Body of pancreas (tissue), 4 donors: ENCODE measurements around the gene GLI2. TPM values are rescaled to one million over a fixed set of nuclear protein-coding genes. Genes with fewer than 3 reads are reported as not detected.

Source experiments
- ATAC-seq: fragments of 150-250 bp; one replicate; pipeline ENCODE4 v1.9.1; 2016
- DNase-seq, 4 donors: peaks; one replicate each; pipeline ENCODE4 v3.0.0-alpha.2; 2019
- H3K27ac ChIP-seq, 4 donors: fragments of 200-600 bp; sonication (generic); 1 replicate in 3 of 4; 2 replicates in 1 of 4; pipeline versions ENCODE4 v1.5.1 to v1.6.1; 2016 to 2019; ENCODE audit warnings: mild to moderate bottlenecking in 1 of 4, mixed read lengths in 1 of 4, moderate library complexity in 1 of 4
- H3K27me3 ChIP-seq, 2 donors: fragments of 200-600 bp; sonication (generic); one replicate each; pipeline ENCODE4 v1.6.0; 2016; ENCODE audit warnings: mild to moderate bottlenecking in 1 of 2
- H3K36me3 ChIP-seq, 2 donors: fragments of 200-600 bp; sonication (generic); replicated peaks in 1 of 2; 2 replicates each; pipeline ENCODE4 v1.5.1; 2016; ENCODE audit warnings: low read depth in 2 of 2; ENCODE audit not compliant: insufficient read depth in 1 of 2
- H3K4me1 ChIP-seq: fragments of 200-600 bp; sonication (generic); one replicate; pipeline ENCODE4 v1.6.0; 2016
- H3K4me3 ChIP-seq, 2 donors: fragments of 200-600 bp; sonication (generic); 1 replicate in 1 of 2; 2 replicates in 1 of 2; pipeline ENCODE4 v1.5.1; 2016 to 2019
- H3K9me3 ChIP-seq, 3 donors: fragments of 200-600 bp; sonication (generic); 1 replicate in 2 of 3; 2 replicates in 1 of 3; pipeline ENCODE4 v1.5.1; 2016
- CTCF ChIP-seq, 7 experiments: fragments of 450-650 bp in 4 of 7; fragments of 200-600 bp in 3 of 7; sonication (generic) in 3 of 7; IDR thresholded peaks; one replicate each; pipeline ENCODE4 v1.5.1; 2016 to 2019; ENCODE audit warnings: antibody characterized with exemption in 7 of 7
- POLR2A ChIP-seq, 3 donors: fragments of 450-650 bp; IDR thresholded peaks; one replicate each; pipeline ENCODE4 v1.6.1; 2016; ENCODE audit warnings: antibody characterized with exemption in 3 of 3, mild to moderate bottlenecking in 2 of 3
- WGBS, 2 donors: methylation state at CpG; one replicate each; pipeline ENCODE4 v1.1.5; 2017; 5-methylcytosine and 5-hydroxymethylcytosine counted together
- intact Hi-C: fragments of 100-400 bp; cut with DNase I; formaldehyde crosslinking; loops from one replicate; pipeline ENCODE4 v1.15.1; 2023
- total RNA-seq, 2 donors: library from RNA; depleted of rRNA; stranded (reverse); fragments of >200 nt; gene quantifications; one replicate each; pipeline ENCODE4 v1.1.0, GENCODE V29; 2016

Gene GLI2
- total RNA-seq, 2 donors from 2014 or later, result 1.0 to 1.3 TPM

- Histone ChIP-seq H3K27me3 (no peaks in the 10 kb centered on the region), H3K4me3 (no peak overlapping the region), H3K9me3 (no peaks in the 10 kb centered on the region), H3K36me3 (no peaks in the 10 kb centered on the region), H3K4me1 (no peaks in the 10 kb centered on the region), H3K27ac (no peak overlapping the region)
- TF ChIP-seq POLR2A (IDR thresholded peaks at IDR 0.05) (no peak), CTCF (IDR thresholded peaks at IDR 0.05) (no peak)
- no peak for ATAC-seq
- DNase-seq, result no peak
- intact Hi-C loops, result no loop called here
- WGBS, 2 donors, result 50% methylated on average over 8 of the region's 8 CpGs
Measured at GRCh38 chr2:120729406-120730399, 6.0 kb upstream of the GLI2 start.

GRCh38 chr2:120731175-120731574 is 4.5 kb upstream of the GLI2 start:
- intact Hi-C loops, result no loop called here
- no peak overlapping the region for H3K27ac ChIP-seq
- H3K4me3 ChIP-seq, result no peak overlapping the region
- H3K36me3 ChIP-seq, result no peaks in the 10 kb centered on the region
- peaks cover 8% of the 10 kb centered on the region for H3K4me1 ChIP-seq
- WGBS, 2 donors, result 66 to 77% methylated on average over 3 to 5 of the region's 5 CpGs
- ATAC-seq (no peak), DNase-seq (no peak)
- no peak for TF ChIP-seq CTCF (IDR thresholded peaks at IDR 0.05)
- TF ChIP-seq POLR2A (IDR thresholded peaks at IDR 0.05), result no peak
- H3K9me3 ChIP-seq, result no peaks in the 10 kb centered on the region
- H3K27me3 ChIP-seq, result peaks cover 0 to 7% of the 10 kb centered on the region in 2 donors

GRCh38 chr2:120732506-120733237 is 3.0 kb upstream of the GLI2 start:
- WGBS, 2 donors, result 65 to 81% methylated on average over 14 of the region's 14 CpGs
- no peak overlapping the region for H3K27ac ChIP-seq
- no peak overlapping the region for H3K4me3 ChIP-seq
- H3K27me3 ChIP-seq, result peaks cover 0 to 20% of the 10 kb centered on the region in 2 donors
- no peaks in the 10 kb centered on the region for H3K36me3 ChIP-seq
- intact Hi-C loops, result no loop called here
- no peak for ATAC-seq
- DNase-seq, result no peak
- H3K4me1 ChIP-seq, result peaks cover 23% of the 10 kb centered on the region
- TF ChIP-seq POLR2A (IDR thresholded peaks at IDR 0.05), result no peak
- TF ChIP-seq CTCF (IDR thresholded peaks at IDR 0.05), result no peak
- H3K9me3 ChIP-seq, result no peaks in the 10 kb centered on the region

GRCh38 chr2:120733238-120733932 is 2.3 kb upstream of the GLI2 start:
- intact Hi-C loops, result no loop called here
- no peak for ATAC-seq
- peaks cover 0 to 20% of the 10 kb centered on the region in 2 donors for H3K27me3 ChIP-seq
- WGBS, 2 donors, result 68 to 71% methylated on average over 10 of the region's 10 CpGs
- peak overlapping the region in 1 of 4 donors; percentile 3 for H3K27ac ChIP-seq
- H3K36me3 ChIP-seq, result no peaks in the 10 kb centered on the region
- TF ChIP-seq POLR2A (IDR thresholded peaks at IDR 0.05) (no peak), CTCF (IDR thresholded peaks at IDR 0.05) (no peak)
- no peaks in the 10 kb centered on the region for H3K9me3 ChIP-seq
- no peak overlapping the region for H3K4me3 ChIP-seq
- H3K4me1 ChIP-seq, result peaks cover 29% of the 10 kb centered on the region
- DNase-seq, result no peak
